SU-DHL-6 (cell line): ENCODE measurements around the gene CDH23.

Source experiments
- EZH2phosphoT487 ChIP-seq: fragments of 200-600 bp; sonication (generic), shearing (Covaris generic); conservative IDR thresholded peaks from 2 replicates; pipeline ENCODE4 v1.6.1; 2018; ENCODE audit warnings: mild to moderate bottlenecking, antibody characterized with exemption, low read length, moderate library complexity, mixed read lengths
- TF ChIP-seq, protein P1 (sequence below): fragments of 200-600 bp; sonication (generic); IDR thresholded peaks from one replicate; pipeline ENCODE4 v1.5.1; 2017; ENCODE audit warnings: antibody characterized with exemption, mild to moderate bottlenecking, low read length, moderate library complexity; ENCODE audit not compliant: insufficient read depth, poor library complexity, severe bottlenecking

DNA sequence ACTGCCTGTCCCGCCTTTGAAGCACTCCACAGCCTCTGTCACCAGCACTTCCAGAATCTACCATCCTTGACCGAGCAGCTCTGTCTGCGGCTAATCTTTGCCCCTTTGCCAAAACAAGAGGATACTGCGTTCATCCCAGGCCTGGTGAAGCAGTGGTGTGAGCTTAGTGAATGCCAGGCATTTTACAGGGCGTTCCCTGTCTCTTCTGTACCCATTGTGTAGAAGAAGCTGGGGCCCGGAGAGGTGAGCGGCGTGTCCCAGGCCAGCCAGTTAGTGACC lies 261.7 kb downstream of the CDH23 start:
- TF ChIP-seq, protein P1, sequence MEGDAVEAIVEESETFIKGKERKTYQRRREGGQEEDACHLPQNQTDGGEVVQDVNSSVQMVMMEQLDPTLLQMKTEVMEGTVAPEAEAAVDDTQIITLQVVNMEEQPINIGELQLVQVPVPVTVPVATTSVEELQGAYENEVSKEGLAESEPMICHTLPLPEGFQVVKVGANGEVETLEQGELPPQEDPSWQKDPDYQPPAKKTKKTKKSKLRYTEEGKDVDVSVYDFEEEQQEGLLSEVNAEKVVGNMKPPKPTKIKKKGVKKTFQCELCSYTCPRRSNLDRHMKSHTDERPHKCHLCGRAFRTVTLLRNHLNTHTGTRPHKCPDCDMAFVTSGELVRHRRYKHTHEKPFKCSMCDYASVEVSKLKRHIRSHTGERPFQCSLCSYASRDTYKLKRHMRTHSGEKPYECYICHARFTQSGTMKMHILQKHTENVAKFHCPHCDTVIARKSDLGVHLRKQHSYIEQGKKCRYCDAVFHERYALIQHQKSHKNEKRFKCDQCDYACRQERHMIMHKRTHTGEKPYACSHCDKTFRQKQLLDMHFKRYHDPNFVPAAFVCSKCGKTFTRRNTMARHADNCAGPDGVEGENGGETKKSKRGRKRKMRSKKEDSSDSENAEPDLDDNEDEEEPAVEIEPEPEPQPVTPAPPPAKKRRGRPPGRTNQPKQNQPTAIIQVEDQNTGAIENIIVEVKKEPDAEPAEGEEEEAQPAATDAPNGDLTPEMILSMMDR: no peak
- no peak for TF ChIP-seq EZH2phosphoT487
